Suprapubic skin (tissue), 3 donors: Measurements from ENCODE around the gene LRRC75B.

Experiments used
- EP300 ChIP-seq: sonication (generic); formaldehyde crosslinking; IDR thresholded peaks from one replicate; pipeline ENCODE4 v1.6.1; 2017; ENCODE audit warnings: antibody characterized with exemption
- POLR2A ChIP-seq, 2 donors: fragments of 450-650 bp; IDR thresholded peaks; one replicate each; pipeline ENCODE4 v1.6.1; 2017; ENCODE audit warnings: antibody characterized with exemption in 2 of 2, mild to moderate bottlenecking in 2 of 2, moderate library complexity in 2 of 2
- TF ChIP-seq, protein P1 (sequence below), 2 donors: fragments of 200-600 bp in 1 of 2; fragments of 450-650 bp in 1 of 2; sonication (generic) in 1 of 2; IDR thresholded peaks; one replicate each; pipeline ENCODE4 v1.5.1; 2016 to 2019; ENCODE audit warnings: antibody characterized with exemption in 2 of 2, mild to moderate bottlenecking in 1 of 2, moderate library complexity in 1 of 2

GRCh38 chr22:24585927-24586546 is 6.8 kb downstream of the LRRC75B start:
- TF ChIP-seq, protein P1, sequence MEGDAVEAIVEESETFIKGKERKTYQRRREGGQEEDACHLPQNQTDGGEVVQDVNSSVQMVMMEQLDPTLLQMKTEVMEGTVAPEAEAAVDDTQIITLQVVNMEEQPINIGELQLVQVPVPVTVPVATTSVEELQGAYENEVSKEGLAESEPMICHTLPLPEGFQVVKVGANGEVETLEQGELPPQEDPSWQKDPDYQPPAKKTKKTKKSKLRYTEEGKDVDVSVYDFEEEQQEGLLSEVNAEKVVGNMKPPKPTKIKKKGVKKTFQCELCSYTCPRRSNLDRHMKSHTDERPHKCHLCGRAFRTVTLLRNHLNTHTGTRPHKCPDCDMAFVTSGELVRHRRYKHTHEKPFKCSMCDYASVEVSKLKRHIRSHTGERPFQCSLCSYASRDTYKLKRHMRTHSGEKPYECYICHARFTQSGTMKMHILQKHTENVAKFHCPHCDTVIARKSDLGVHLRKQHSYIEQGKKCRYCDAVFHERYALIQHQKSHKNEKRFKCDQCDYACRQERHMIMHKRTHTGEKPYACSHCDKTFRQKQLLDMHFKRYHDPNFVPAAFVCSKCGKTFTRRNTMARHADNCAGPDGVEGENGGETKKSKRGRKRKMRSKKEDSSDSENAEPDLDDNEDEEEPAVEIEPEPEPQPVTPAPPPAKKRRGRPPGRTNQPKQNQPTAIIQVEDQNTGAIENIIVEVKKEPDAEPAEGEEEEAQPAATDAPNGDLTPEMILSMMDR (IDR thresholded peaks at IDR 0.05) = no peak
- no peak for TF ChIP-seq POLR2A (IDR thresholded peaks at IDR 0.05)
- no peak for TF ChIP-seq EP300
